MM.1S (cell line): ENCODE measurements around the gene SSNA1.

Source experiments
- EZH2phosphoT487 ChIP-seq: fragments of 300-600 bp; sonication (generic); IDR thresholded peaks from 2 replicates; pipeline ENCODE4 v1.6.1; 2018; ENCODE audit warnings: antibody characterized with exemption, low read length
- TF ChIP-seq, protein P1 (sequence below): fragments of 300-600 bp; sonication (generic); IDR thresholded peaks from 2 replicates; pipeline ENCODE4 v1.5.1; 2016; ENCODE audit warnings: antibody characterized with exemption, low read length, mixed read lengths

DNA sequence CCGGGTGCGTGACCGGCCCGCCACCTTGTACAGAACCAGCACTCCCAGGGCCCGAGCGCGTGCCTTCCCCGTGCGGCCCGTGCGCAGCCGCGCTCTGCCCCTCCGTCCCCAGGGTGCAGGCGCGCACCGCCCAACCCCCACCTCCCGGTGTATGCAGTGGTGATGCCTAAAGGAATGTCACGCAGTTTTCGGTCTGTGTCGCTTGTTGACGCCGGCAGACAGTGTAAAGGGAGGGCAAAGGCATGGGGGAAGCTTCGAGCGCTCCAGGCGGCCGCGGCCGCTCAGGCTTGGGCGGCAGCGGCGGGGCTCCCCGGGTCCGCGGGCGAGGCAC is 19.9 kb upstream of the SSNA1 start:
- TF ChIP-seq, protein P1, sequence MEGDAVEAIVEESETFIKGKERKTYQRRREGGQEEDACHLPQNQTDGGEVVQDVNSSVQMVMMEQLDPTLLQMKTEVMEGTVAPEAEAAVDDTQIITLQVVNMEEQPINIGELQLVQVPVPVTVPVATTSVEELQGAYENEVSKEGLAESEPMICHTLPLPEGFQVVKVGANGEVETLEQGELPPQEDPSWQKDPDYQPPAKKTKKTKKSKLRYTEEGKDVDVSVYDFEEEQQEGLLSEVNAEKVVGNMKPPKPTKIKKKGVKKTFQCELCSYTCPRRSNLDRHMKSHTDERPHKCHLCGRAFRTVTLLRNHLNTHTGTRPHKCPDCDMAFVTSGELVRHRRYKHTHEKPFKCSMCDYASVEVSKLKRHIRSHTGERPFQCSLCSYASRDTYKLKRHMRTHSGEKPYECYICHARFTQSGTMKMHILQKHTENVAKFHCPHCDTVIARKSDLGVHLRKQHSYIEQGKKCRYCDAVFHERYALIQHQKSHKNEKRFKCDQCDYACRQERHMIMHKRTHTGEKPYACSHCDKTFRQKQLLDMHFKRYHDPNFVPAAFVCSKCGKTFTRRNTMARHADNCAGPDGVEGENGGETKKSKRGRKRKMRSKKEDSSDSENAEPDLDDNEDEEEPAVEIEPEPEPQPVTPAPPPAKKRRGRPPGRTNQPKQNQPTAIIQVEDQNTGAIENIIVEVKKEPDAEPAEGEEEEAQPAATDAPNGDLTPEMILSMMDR: no peak
- TF ChIP-seq EZH2phosphoT487: no peak
